ENCODE measurements around the gene GALNT17. TPM values are rescaled to one million over a fixed set of nuclear protein-coding genes. Genes with fewer than 3 reads are reported as not detected.
"Not testable (repeated sequence)": the region's sequence is repeated elsewhere in the genome, so short reads cannot be mapped to it uniquely, and the experiment has no call there.

GALNT17 gene
- total RNA-seq, 4 donors from 2014 or later: 66.0 to 97.9 (median 76.0) TPM

DNA sequence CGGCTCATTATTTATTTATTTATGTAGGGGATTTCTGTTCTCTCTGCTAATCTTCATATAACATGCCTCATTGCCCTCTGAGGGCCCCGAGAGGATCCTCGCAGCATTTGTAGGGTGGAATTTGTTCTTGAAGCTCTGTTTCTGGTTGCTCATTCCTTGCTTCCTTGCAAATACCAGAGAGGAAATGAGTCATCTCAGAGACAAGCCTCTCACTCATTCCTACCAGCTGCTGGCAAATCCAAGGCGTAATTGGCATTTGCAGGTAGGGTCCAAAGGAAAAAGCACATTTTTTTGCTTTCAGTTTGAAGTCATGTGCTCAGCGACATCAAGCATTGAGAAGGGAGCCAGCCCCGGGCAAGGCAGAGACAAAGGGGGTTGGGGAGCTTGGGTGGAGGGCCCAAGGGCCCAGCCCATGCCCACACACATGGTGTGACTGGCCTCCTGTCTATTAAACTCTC, 501.6 kb downstream of the GALNT17 start:
- Histone ChIP-seq H3K4me3 (peak overlapping the region in 1 of 4 donors; percentile 9), H3K27ac (peak overlapping the region in 2 of 4 donors; percentile 70 to 74)
- TF ChIP-seq CTCF (IDR thresholded peaks at IDR 0.05) (no peak), POLR2A (IDR thresholded peaks at IDR 0.05) (no peak), EP300 (IDR thresholded peaks at IDR 0.05) (no peak)

DNA sequence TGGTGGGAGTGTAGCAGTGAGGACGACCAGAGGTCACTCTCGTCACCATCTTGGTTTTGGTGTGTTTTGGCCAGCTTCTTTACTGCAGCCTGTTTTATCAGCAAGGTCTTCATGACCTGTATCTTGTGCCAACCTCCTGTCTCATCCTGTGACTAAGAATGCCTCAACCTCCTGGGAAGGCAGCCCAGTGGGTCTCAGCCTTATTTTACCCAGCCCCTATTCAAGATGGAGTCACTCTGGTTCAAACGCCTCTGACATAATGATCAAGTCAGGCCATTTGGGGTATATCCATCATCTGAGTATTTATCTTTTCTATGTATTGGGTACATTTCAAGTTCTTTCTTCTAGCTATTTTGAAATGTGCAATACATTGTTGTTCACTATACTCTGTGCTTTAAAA, 503.9 kb downstream of the GALNT17 start:
- not testable (repeated sequence) for H3K9me3 ChIP-seq; H3K36me3 ChIP-seq; H3K4me3 ChIP-seq; DNase-seq (ENCODE audit: low spot score in 2 of 2); H3K27me3 ChIP-seq; H3K27ac ChIP-seq
- 92% methylated on average over 3 of the region's 3 CpGs for whole genome bisulfite sequencing, 2 donors
- H3K4me1 ChIP-seq: peaks cover 0 to 22% (median 2%) of the 10 kb centered on the region in 4 donors

More for the DNA sequence above, 501.6 kb downstream of the GALNT17 start:
- no peak for DNase-seq (ENCODE audit: low spot score in 2 of 2)
- H3K4me1 ChIP-seq: peaks cover 0 to 22% (median 2%) of the 10 kb centered on the region in 4 donors
- no peaks in the 10 kb centered on the region for H3K36me3 ChIP-seq
- H3K27me3 ChIP-seq: no peaks in the 10 kb centered on the region
- no peaks in the 10 kb centered on the region for H3K9me3 ChIP-seq
- WGBS, 2 donors: 6 to 7% methylated on average over 6 of the region's 6 CpGs

DNA sequence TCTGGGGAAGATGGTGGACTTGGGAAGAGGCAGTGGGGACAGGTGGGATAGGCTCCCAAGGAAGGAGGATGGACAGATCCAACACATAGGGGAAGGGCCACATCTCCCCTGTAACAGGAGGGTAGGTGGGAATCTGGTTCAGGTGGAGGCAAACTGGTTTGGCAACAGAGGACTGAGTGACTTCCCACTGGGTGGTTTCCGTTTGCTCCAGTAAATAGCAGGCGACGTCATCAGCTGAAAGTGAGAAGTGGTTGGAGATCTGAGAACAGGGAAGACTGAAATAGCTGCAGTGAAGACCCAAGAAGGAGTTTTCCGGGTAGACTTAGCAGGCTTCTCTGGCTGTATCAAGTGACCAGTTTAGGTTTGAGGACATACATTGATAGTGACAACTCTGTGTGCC, 504.4 kb downstream of the GALNT17 start:
- H3K27ac ChIP-seq: no peak overlapping the region
- no peaks in the 10 kb centered on the region for H3K36me3 ChIP-seq
- H3K4me1 ChIP-seq: peaks cover 0 to 22% (median 2%) of the 10 kb centered on the region in 4 donors
- no peak overlapping the region for H3K4me3 ChIP-seq
- no peak for DNase-seq (ENCODE audit: low spot score in 2 of 2)
- 54 to 63% methylated on average over 4 of the region's 4 CpGs for WGBS, 2 donors
- H3K27me3 ChIP-seq: no peaks in the 10 kb centered on the region
- TF ChIP-seq EP300 (IDR thresholded peaks at IDR 0.05): no peak
- TF ChIP-seq CTCF (IDR thresholded peaks at IDR 0.05): no peak
- TF ChIP-seq POLR2A (IDR thresholded peaks at IDR 0.05): no peak
- no peaks in the 10 kb centered on the region for H3K9me3 ChIP-seq

DNA sequence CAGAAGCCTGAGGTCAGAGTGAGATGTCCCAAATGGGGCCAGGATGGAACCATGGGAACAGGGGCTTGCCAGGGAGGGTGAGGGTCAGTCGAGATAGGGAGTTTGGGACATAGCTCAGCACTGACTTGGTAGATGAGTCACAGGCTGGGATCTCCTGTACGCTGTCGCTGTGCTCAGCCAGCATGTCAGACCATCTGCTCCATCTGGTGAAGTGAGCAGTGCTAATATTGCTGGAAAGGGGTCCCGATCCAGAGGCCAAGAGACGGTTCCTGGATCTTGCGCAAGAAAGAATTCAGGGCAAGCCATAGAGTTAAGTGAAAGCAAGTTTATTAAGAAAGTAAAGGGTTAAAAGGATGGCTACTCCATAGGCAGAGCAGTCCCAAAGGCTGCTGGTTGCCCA, 505.6 kb downstream of the GALNT17 start:
- no peak for TF ChIP-seq EP300 (IDR thresholded peaks at IDR 0.05)
- no peak for TF ChIP-seq CTCF (IDR thresholded peaks at IDR 0.05)
- no peak for TF ChIP-seq POLR2A (IDR thresholded peaks at IDR 0.05)
- H3K27ac ChIP-seq: no peak overlapping the region
- WGBS, 2 donors: 85 to 92% methylated on average over 6 of the region's 6 CpGs
- no peaks in the 10 kb centered on the region for H3K27me3 ChIP-seq
- no peak overlapping the region for H3K4me3 ChIP-seq
- no peaks in the 10 kb centered on the region for H3K9me3 ChIP-seq
- no peaks in the 10 kb centered on the region for H3K36me3 ChIP-seq
- H3K4me1 ChIP-seq: peaks cover 0 to 16% (median 2%) of the 10 kb centered on the region in 4 donors
- no peak for DNase-seq (ENCODE audit: low spot score in 2 of 2)

- no peaks in the 10 kb centered on the region for H3K27me3 ChIP-seq
- TF ChIP-seq CTCF (IDR thresholded peaks at IDR 0.05) (no peak), POLR2A (IDR thresholded peaks at IDR 0.05) (no peak)
- no peak overlapping the region for H3K4me3 ChIP-seq
- H3K27ac ChIP-seq: no peak overlapping the region
- no peak for DNase-seq (ENCODE audit: low spot score in 2 of 2)
- 95 to 100% methylated on average over 1 of the region's 1 CpG for WGBS, 2 donors
- peaks cover 0 to 11% (median 2%) of the 10 kb centered on the region in 4 donors for H3K4me1 ChIP-seq
- H3K9me3 ChIP-seq: no peaks in the 10 kb centered on the region
- no peaks in the 10 kb centered on the region for H3K36me3 ChIP-seq
Measured at GRCh38 chr7:71638108-71638507, 506.2 kb downstream of the GALNT17 start.
